Measurements from ENCODE around the gene ZNHIT3.

DNA sequence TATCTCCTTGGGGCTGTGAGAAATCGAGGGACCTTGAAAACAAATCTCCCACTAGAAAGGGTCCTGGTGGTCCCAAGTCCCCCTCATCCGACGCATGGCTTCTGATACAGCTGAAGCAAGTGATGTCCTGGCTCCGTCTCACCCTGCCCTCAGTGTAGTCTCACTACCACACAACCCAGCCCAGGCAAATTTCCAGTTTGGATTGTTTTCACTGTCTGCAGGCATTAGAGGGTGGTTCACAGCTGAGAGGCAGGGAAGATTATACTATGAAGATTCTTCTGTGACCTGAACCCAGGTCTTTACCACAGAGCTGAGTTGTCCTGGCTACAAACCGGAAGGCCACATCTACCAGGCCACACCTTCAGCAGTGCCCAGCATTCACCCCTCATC lies 17.7 kb downstream of the ZNHIT3 start:
- TF ChIP-seq, protein P1, sequence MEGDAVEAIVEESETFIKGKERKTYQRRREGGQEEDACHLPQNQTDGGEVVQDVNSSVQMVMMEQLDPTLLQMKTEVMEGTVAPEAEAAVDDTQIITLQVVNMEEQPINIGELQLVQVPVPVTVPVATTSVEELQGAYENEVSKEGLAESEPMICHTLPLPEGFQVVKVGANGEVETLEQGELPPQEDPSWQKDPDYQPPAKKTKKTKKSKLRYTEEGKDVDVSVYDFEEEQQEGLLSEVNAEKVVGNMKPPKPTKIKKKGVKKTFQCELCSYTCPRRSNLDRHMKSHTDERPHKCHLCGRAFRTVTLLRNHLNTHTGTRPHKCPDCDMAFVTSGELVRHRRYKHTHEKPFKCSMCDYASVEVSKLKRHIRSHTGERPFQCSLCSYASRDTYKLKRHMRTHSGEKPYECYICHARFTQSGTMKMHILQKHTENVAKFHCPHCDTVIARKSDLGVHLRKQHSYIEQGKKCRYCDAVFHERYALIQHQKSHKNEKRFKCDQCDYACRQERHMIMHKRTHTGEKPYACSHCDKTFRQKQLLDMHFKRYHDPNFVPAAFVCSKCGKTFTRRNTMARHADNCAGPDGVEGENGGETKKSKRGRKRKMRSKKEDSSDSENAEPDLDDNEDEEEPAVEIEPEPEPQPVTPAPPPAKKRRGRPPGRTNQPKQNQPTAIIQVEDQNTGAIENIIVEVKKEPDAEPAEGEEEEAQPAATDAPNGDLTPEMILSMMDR (IDR thresholded peaks at IDR 0.05; ENCODE audit: borderline replicate concordance, extremely low read depth, low read length, poor library complexity, severe bottlenecking), result no peak
- TF ChIP-seq EZH2 (IDR thresholded peaks at IDR 0.05; ENCODE audit: borderline replicate concordance, low read depth, low read length, severe bottlenecking), result no peak

Data from DND-41 (cell line).